Spleen (tissue), 11 donors: ENCODE data around the gene REV1. TPM values are rescaled to one million over a fixed set of nuclear protein-coding genes. Genes with fewer than 3 reads are reported as not detected.

Experiments used
- DNase-seq: peaks from one replicate; pipeline ENCODE4 v3.0.0-alpha.2; 2020
- H3K27ac ChIP-seq, 8 donors: fragments of 200-600 bp; sonication (generic) in 7 of 8; 1 replicate in 4 of 8; 2 replicates in 4 of 8; pipeline versions ENCODE4 v1.5.0 to v1.8.0; 2016 to 2021; ENCODE audit warnings: inconsistent platforms in 4 of 8, mild to moderate bottlenecking in 4 of 8, moderate library complexity in 1 of 8
- H3K27me3 ChIP-seq, 7 donors: fragments of 200-600 bp; sonication (generic) in 6 of 7; replicated peaks in 1 of 7; 1 replicate in 4 of 7; 2 replicates in 3 of 7; pipeline versions ENCODE4 v1.5.0 to v1.8.0; 2016 to 2021; ENCODE audit warnings: inconsistent platforms in 3 of 7, mild to moderate bottlenecking in 1 of 7
- H3K36me3 ChIP-seq, 6 donors: fragments of 200-600 bp; sonication (generic) in 5 of 6; 1 replicate in 4 of 6; 2 replicates in 2 of 6; pipeline versions ENCODE4 v1.5.0 to v1.8.0; 2016 to 2021; ENCODE audit warnings: inconsistent platforms in 2 of 6
- H3K4me1 ChIP-seq, 6 donors: fragments of 200-600 bp; sonication (generic) in 5 of 6; 1 replicate in 3 of 6; 2 replicates in 3 of 6; pipeline versions ENCODE4 v1.5.0 to v1.8.0; 2016 to 2021; ENCODE audit warnings: inconsistent platforms in 3 of 6
- H3K4me3 ChIP-seq, 8 donors: fragments of 200-600 bp; sonication (generic) in 7 of 8; 1 replicate in 4 of 8; 2 replicates in 4 of 8; pipeline versions ENCODE4 v1.5.0 to v1.8.0; 2016 to 2021; ENCODE audit warnings: inconsistent platforms in 4 of 8, mild to moderate bottlenecking in 4 of 8, moderate library complexity in 2 of 8
- H3K9me3 ChIP-seq, 8 donors: fragments of 200-600 bp; sonication (generic) in 7 of 8; 1 replicate in 4 of 8; 2 replicates in 4 of 8; pipeline versions ENCODE4 v1.5.0 to v1.8.0; 2016 to 2021; ENCODE audit warnings: inconsistent platforms in 4 of 8
- POLR2A ChIP-seq, 3 donors: fragments of 450-650 bp; IDR thresholded peaks; one replicate each; pipeline ENCODE4 v1.5.1; 2017; ENCODE audit warnings: antibody characterized with exemption in 3 of 3, mild to moderate bottlenecking in 1 of 3
- POLR2AphosphoS5 ChIP-seq, 3 donors: sonication (generic); formaldehyde crosslinking; IDR thresholded peaks; one replicate each; pipeline ENCODE4 v1.5.1; 2017; ENCODE audit warnings: antibody characterized with exemption in 3 of 3
- WGBS, 5 donors: extraction: QIAGEN DNeasy Blood & Tissue Kit in 3 of 5; methylation state at CpG; one replicate each; pipeline versions ENCODE4 v1.1.5 to v1.1.7; 2013 to 2018; 5-methylcytosine and 5-hydroxymethylcytosine counted together
- intact Hi-C: fragments of 100-400 bp; cut with DNase I; formaldehyde crosslinking; loops from one replicate; pipeline ENCODE4 v1.15.0; 2023; ENCODE audit warnings: low total_unique reads
- polyA plus RNA-seq, 3 donors: library from polyadenylated mRNA; stranded (reverse); fragments of 200-250 nt; gene quantifications; one replicate each; pipeline ENCODE4 v1.2.1, GENCODE V29; 2013
- total RNA-seq, 7 donors: library from RNA; depleted of rRNA in 3 of 7; stranded (reverse); fragments of >200 nt in 3 of 7; fragmentation: NEBNext Ultra II Directional in 4 of 7; extraction: Animal tissue kit (Norgen Biotek cat#: 25700) in 4 of 7; gene quantifications; one replicate each; pipeline versions ENCODE4 v1.1.0 to v1.2.1, GENCODE V29; 2016 to 2021
- TF ChIP-seq, protein P1 (sequence below), 11 experiments: fragments of 200-600 bp in 7 of 11; fragments of 450-650 bp in 4 of 11; sonication (generic) in 4 of 11; IDR thresholded peaks in 8 of 11; conservative IDR thresholded peaks in 3 of 11; 1 replicate in 7 of 11; 2 replicates in 4 of 11; pipeline versions ENCODE4 v1.4.0 to v1.8.0; 2016 to 2021; ENCODE audit warnings: antibody characterized with exemption in 11 of 11, inconsistent platforms in 4 of 11, mild to moderate bottlenecking in 1 of 11
- donor health status: healthy with polysubstance abuse.
- donor health status: DM: no; HTN: no; CAD: no; lungs with moderate emphysema.
- donor health status: DM: no; HTN: no; CAD: no.
- donor health status: Bipolar disorder and iron deficiency.
- donor health status: healthy.
- donor health status: DM: no; HTN: no; CAD: no.
- donor health status: DM: yes; HTN: yes; CAD: no.

REV1 gene
- total and polyA plus RNA-seq, 10 donors, result 12.0 to 75.1 (median 50.6) TPM

DNA sequence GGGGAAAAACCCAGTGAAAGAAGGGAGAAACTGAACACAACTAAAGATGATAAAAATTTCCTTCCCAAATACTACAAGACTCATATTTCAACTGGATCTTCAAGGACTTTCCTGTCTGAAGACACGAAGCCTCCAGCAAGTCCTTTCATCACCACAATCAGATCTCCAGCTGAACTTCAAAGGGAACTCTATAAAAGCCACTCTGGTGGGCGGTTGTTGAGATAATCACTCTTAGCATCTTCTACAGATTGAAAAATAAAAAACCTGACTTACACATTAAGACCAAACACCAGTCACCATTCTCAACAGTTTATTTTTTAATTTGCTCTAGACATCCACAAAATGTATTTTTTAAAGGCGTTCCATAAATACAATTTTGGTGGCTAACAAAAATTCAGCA is 4.4 kb downstream of the REV1 start:
- no peak for DNase-seq
- WGBS, 5 donors, result 61 to 71% (median 69%) methylated on average over 3 of the region's 3 CpGs
- TF ChIP-seq, protein P1, sequence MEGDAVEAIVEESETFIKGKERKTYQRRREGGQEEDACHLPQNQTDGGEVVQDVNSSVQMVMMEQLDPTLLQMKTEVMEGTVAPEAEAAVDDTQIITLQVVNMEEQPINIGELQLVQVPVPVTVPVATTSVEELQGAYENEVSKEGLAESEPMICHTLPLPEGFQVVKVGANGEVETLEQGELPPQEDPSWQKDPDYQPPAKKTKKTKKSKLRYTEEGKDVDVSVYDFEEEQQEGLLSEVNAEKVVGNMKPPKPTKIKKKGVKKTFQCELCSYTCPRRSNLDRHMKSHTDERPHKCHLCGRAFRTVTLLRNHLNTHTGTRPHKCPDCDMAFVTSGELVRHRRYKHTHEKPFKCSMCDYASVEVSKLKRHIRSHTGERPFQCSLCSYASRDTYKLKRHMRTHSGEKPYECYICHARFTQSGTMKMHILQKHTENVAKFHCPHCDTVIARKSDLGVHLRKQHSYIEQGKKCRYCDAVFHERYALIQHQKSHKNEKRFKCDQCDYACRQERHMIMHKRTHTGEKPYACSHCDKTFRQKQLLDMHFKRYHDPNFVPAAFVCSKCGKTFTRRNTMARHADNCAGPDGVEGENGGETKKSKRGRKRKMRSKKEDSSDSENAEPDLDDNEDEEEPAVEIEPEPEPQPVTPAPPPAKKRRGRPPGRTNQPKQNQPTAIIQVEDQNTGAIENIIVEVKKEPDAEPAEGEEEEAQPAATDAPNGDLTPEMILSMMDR (IDR thresholded peaks at IDR 0.05 in 8 of 11, conservative IDR thresholded peaks at IDR 0.05 in 3 of 11), result no peak
- no peak for TF ChIP-seq POLR2A (IDR thresholded peaks at IDR 0.05)
- no peak for TF ChIP-seq POLR2AphosphoS5 (IDR thresholded peaks at IDR 0.05)
- no peaks in the 10 kb centered on the region for H3K27me3 ChIP-seq
- peaks cover 16 to 74% (median 42%) of the 10 kb centered on the region in 6 donors for H3K4me1 ChIP-seq
- no peak overlapping the region for H3K4me3 ChIP-seq
- H3K27ac ChIP-seq, result no peak overlapping the region
- intact Hi-C loops, result no loop called here
- H3K36me3 ChIP-seq, result no peaks in the 10 kb centered on the region
- H3K9me3 ChIP-seq, result no peaks in the 10 kb centered on the region

DNA sequence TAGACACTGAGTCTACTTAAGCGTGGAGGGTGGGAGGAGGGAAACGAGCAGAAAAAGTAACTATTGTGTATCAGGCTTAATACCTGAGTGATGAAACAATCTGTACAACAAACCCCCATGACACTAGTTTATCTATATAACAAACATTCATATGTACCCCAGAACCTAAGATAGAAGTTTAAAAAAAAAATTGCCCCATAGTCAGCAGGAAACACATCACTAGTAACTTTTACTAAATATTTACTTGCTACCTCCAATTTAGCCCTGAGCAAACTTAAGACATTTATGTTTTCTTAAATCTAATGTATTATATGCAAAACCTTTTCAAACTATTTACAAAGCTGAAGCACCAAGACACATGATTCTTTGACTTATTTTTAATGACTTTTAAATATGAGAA is 5.6 kb downstream of the REV1 start:
- intact Hi-C loops, result no loop called here
- TF ChIP-seq, protein P1 (IDR thresholded peaks at IDR 0.05 in 8 of 11, conservative IDR thresholded peaks at IDR 0.05 in 3 of 11), result no peak
- TF ChIP-seq POLR2A (IDR thresholded peaks at IDR 0.05) (no peak), POLR2AphosphoS5 (IDR thresholded peaks at IDR 0.05) (no peak)
- Histone ChIP-seq H3K9me3 (no peaks in the 10 kb centered on the region), H3K27ac (no peak overlapping the region), H3K27me3 (no peaks in the 10 kb centered on the region), H3K4me1 (peaks cover 16 to 86% (median 44%) of the 10 kb centered on the region in 6 donors), H3K4me3 (no peak overlapping the region), H3K36me3 (no peaks in the 10 kb centered on the region)
- DNase-seq, result no peak
- 79 to 92% (median 89%) methylated on average over 2 of the region's 2 CpGs for WGBS, 5 donors

DNA sequence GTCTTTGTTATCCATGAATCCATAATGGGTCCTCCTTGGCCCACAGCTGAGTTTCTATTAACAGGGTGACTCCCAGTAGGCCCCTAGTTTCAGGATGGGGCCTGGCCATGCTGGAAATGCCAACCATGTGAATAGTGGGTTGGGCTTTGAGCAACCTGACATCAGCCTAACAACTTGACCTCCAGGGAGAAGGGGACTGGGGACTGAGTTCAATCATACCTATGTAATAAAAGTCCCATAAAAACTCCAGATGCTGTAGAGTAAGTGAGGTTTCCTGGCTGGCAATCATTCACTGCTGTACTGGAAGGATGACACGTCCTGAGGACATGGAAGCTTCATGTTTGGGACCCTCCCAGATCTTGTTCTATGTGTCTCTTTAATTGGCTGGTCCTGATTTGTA is 7.9 kb downstream of the REV1 start:
- no peak overlapping the region for H3K4me3 ChIP-seq
- H3K27ac ChIP-seq, result no peak overlapping the region
- TF ChIP-seq, protein P1 (IDR thresholded peaks at IDR 0.05 in 8 of 11, conservative IDR thresholded peaks at IDR 0.05 in 3 of 11), result no peak
- TF ChIP-seq POLR2A (IDR thresholded peaks at IDR 0.05) (no peak), POLR2AphosphoS5 (IDR thresholded peaks at IDR 0.05) (no peak)
- peaks cover 8 to 99% (median 50%) of the 10 kb centered on the region in 6 donors for H3K4me1 ChIP-seq
- DNase-seq, result no peak
- H3K9me3 ChIP-seq, result no peaks in the 10 kb centered on the region
- H3K36me3 ChIP-seq, result no peaks in the 10 kb centered on the region
- WGBS, 5 donors, result 53 to 71% (median 56%) methylated on average over 1 of the region's 1 CpG
- H3K27me3 ChIP-seq, result no peaks in the 10 kb centered on the region
- intact Hi-C loops, result no loop called here

DNA sequence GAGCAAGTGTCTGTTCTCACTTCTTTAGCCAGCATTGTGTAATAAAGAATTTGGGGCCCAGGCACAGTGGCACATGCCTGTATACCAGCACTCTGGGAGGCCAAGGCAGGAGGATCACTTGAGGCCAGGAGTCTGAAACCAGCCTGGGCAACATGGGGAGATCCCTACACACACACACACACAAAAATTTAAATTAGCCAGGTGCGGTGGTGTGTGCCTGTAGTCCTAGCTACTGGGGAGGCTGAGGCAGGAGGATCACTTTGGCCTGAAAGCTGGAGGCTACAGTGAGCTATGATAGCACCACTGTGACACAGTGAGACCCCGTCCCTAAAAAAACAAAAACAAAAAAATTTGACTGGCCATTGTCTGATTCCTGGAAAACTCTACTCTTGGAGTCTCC is 8.3 kb downstream of the REV1 start:
- 90 to 100% (median 95%) methylated on average over 2 of the region's 2 CpGs for WGBS, 5 donors
- Histone ChIP-seq H3K27ac (no peak overlapping the region), H3K27me3 (no peaks in the 10 kb centered on the region), H3K4me3 (no peak overlapping the region), H3K36me3 (no peaks in the 10 kb centered on the region), H3K4me1 (peaks cover 10 to 99% (median 48%) of the 10 kb centered on the region in 6 donors), H3K9me3 (no peaks in the 10 kb centered on the region)
- DNase-seq, result no peak
- no peak for TF ChIP-seq POLR2AphosphoS5 (IDR thresholded peaks at IDR 0.05)
- TF ChIP-seq, protein P1 (IDR thresholded peaks at IDR 0.05 in 8 of 11, conservative IDR thresholded peaks at IDR 0.05 in 3 of 11), result no peak
- TF ChIP-seq POLR2A (IDR thresholded peaks at IDR 0.05), result no peak
- intact Hi-C loops, result no loop called here
